Endothelial cell of umbilical vein (primary cell): ENCODE results near the gene PKHD1. TPM values are rescaled to one million over a fixed set of nuclear protein-coding genes. Genes with fewer than 3 reads are reported as not detected.

ENCODE experiments used
- BruUV-seq: library from RNA; stranded (reverse); fragments of 400-500 nt; replicated peaks from 2 replicates; lab custom pipeline; 2021; lab: Mats Ljungman, UMichigan
- CTCF ChIA-PET: fragments of 300-600, 350-600 bp; sonication (Branson Sonifier 250); formaldehyde crosslinking; loops from one replicate; lab custom pipeline; 2021; ENCODE audit warnings: antibody characterized with exemption, inconsistent platforms; lab: Charles Lee
- POLR2A ChIA-PET: fragments of 300-600, 350-600 bp; sonication (Branson Sonifier 250); formaldehyde crosslinking; loops from one replicate; lab custom pipeline; 2021; ENCODE audit warnings: antibody characterized with exemption, inconsistent platforms; lab: Charles Lee
- DNase-seq: peaks from one replicate; pipeline ENCODE4 v3.0.0-alpha.2; 2011; ENCODE audit warnings: low read depth, low spot score
- FAIRE-seq: peaks from 2 replicates; lab custom pipeline; 2011; peaks lifted over from hg19 to GRCh38; lab: Jason Lieb, UNC
- H2AFZ ChIP-seq: 2 replicates; pipeline ENCODE4 v1.6.0; 2012; ENCODE audit warnings: low read depth, low read length, control low read depth, inconsistent platforms
- H3K27ac ChIP-seq: 2 replicates; pipeline ENCODE4 v1.5.1; 2011; ENCODE audit warnings: low read depth, mild to moderate bottlenecking, control low read depth, low read length, moderate library complexity; ENCODE audit not compliant: insufficient read depth
- H3K27me3 ChIP-seq, 2 experiments: 2 replicates each; pipeline versions ENCODE4 v1.6.0 to v1.6.1; 2011; ENCODE audit warnings: low read length in 2 of 2, mixed read lengths in 1 of 2; ENCODE audit not compliant: control insufficient read depth in 2 of 2, insufficient read depth in 2 of 2
- H3K36me3 ChIP-seq, 2 experiments: 2 replicates in 1 of 2; 3 replicates in 1 of 2; pipeline ENCODE4 v1.5.1; 2011; ENCODE audit warnings: low read length in 2 of 2, mild to moderate bottlenecking in 1 of 2, moderate library complexity in 1 of 2; ENCODE audit not compliant: control insufficient read depth in 2 of 2, insufficient read depth in 2 of 2; ENCODE audit errors: extremely low read depth in 1 of 2
- H3K4me1 ChIP-seq: 3 replicates; pipeline ENCODE4 v1.5.1; 2011; ENCODE audit warnings: mild to moderate bottlenecking, low read length; ENCODE audit not compliant: control insufficient read depth, insufficient read depth; ENCODE audit errors: extremely low read depth
- H3K4me2 ChIP-seq: 2 replicates; pipeline ENCODE4 v1.6.1; 2011; ENCODE audit warnings: low read length, control low read depth, mixed read lengths; ENCODE audit not compliant: insufficient read depth
- H3K4me3 ChIP-seq, 3 experiments: fragments of 200-600 bp in 1 of 3; sonication (generic), shearing (Covaris generic) in 1 of 3; replicated peaks in 1 of 3; 2 replicates each; pipeline ENCODE4 v1.5.1; 2011 to 2016; ENCODE audit warnings: control low read depth in 3 of 3, low read length in 3 of 3, mild to moderate bottlenecking in 2 of 3, inconsistent platforms in 1 of 3, low read depth in 1 of 3, moderate library complexity in 1 of 3; ENCODE audit not compliant: insufficient read depth in 1 of 3
- H3K79me2 ChIP-seq: 2 replicates; pipeline ENCODE4 v1.6.0; 2012; ENCODE audit warnings: low read length, inconsistent platforms; ENCODE audit not compliant: control insufficient read depth, insufficient read depth
- H3K9ac ChIP-seq: replicated peaks from 2 replicates; pipeline ENCODE3; 2011; ENCODE audit warnings: low read length, control low read depth; ENCODE audit not compliant: insufficient read depth; ENCODE audit errors: extremely low read depth
- H3K9me1 ChIP-seq: replicated peaks from 3 replicates; pipeline ENCODE4 v1.6.0; 2011; ENCODE audit warnings: mild to moderate bottlenecking, low read length; ENCODE audit not compliant: control insufficient read depth, insufficient read depth; ENCODE audit errors: extremely low read depth
- H3K9me3 ChIP-seq: replicated peaks from 2 replicates; pipeline ENCODE4 v1.5.1; 2012; ENCODE audit warnings: low read length, inconsistent platforms; ENCODE audit not compliant: control insufficient read depth, insufficient read depth
- H4K20me1 ChIP-seq: replicated peaks from 2 replicates; pipeline ENCODE3; 2011; ENCODE audit warnings: mild to moderate bottlenecking, low read length; ENCODE audit not compliant: control insufficient read depth, insufficient read depth; ENCODE audit errors: extremely low read depth
- CTCF ChIP-seq, 2 donors: IDR thresholded peaks; 1 replicate in 1 of 2; 2 replicates in 1 of 2; pipeline ENCODE4 v1.5.1; 2011; ENCODE audit warnings: low read length in 2 of 2, mild to moderate bottlenecking in 2 of 2, moderate library complexity in 2 of 2, control low read depth in 1 of 2, inconsistent platforms in 1 of 2, low read depth in 1 of 2; ENCODE audit not compliant: insufficient read depth in 1 of 2; ENCODE audit errors: extremely low read depth in 1 of 2
- EZH2 ChIP-seq: IDR thresholded peaks from 2 replicates; pipeline ENCODE4 v1.6.1; 2012; ENCODE audit warnings: borderline replicate concordance, low read depth, mild to moderate bottlenecking, moderate library complexity, low read length, inconsistent platforms; ENCODE audit not compliant: severe bottlenecking
- FOS ChIP-seq: IDR thresholded peaks from 2 replicates; pipeline ENCODE4 v1.6.1; 2011; ENCODE audit warnings: mild to moderate bottlenecking, low read length, moderate library complexity, borderline replicate concordance; ENCODE audit not compliant: insufficient read depth
- GATA2 ChIP-seq: IDR thresholded peaks from 2 replicates; pipeline ENCODE4 v1.7.0; 2011; ENCODE audit warnings: low read depth, mild to moderate bottlenecking, moderate library complexity, mixed read lengths, low read length; ENCODE audit not compliant: insufficient read length, insufficient read depth
- JUN ChIP-seq: IDR thresholded peaks from 2 replicates; pipeline ENCODE4 v1.6.1; 2011; ENCODE audit warnings: borderline replicate concordance, low read depth; ENCODE audit not compliant: insufficient read length, insufficient read depth
- MAX ChIP-seq: IDR thresholded peaks from 2 replicates; pipeline ENCODE4 v1.6.1; 2011; ENCODE audit not compliant: insufficient read depth, insufficient read length
- MYC ChIP-seq: IDR thresholded peaks from one replicate; pipeline ENCODE4 v1.6.1; 2011; ENCODE audit warnings: mild to moderate bottlenecking, low read depth, low read length
- POLR2A ChIP-seq: IDR thresholded peaks from 2 replicates; pipeline ENCODE4 v1.6.1; 2012; ENCODE audit warnings: low read depth, mild to moderate bottlenecking, control low read depth, low read length
- POLR2AphosphoS5 ChIP-seq: IDR thresholded peaks from 2 replicates; pipeline ENCODE4 v1.6.1; 2012; ENCODE audit warnings: low read depth, mild to moderate bottlenecking, control low read depth, low read length, moderate library complexity; ENCODE audit not compliant: insufficient read depth
- dilution Hi-C: fragments of 300-500 bp; cut with MboI; formaldehyde crosslinking; loops from one replicate; pipeline ENCODE4 v1.15.0; 2019; ENCODE audit warnings: low sequenced_read_pairs; ENCODE audit not compliant: extremely low pct_ligation_motif_present
- intact Hi-C: fragments of 100-400 bp; cut with micrococcal nuclease; formaldehyde crosslinking; loops from one replicate; pipeline ENCODE4 v1.10.0; 2022
- polyA plus RNA-seq, 4 experiments: library from polyadenylated mRNA; depleted of rRNA in 3 of 4; stranded (reverse) in 3 of 4; unstranded in 1 of 4; fragments of >200 nt; gene quantifications; 2 replicates each; pipeline versions ENCODE4 v1.2.1 to v1.2.3, GENCODE V29; 2011 to 2012; ENCODE audit warnings: missing spikeins in 1 of 4
- total RNA-seq: library from RNA; stranded (reverse); gene quantifications from 2 replicates; pipeline ENCODE4 v1.2.3, GENCODE V29; 2021

The PKHD1 gene
- total and polyA plus RNA-seq, 2 donors (not counting 3 experiments of a cell fraction or from before 2014, with no cell fraction given), result not detected

- no peak overlapping the region for H3K9ac ChIP-seq
- FAIRE-seq (no peak), DNase-seq (no peak)
- no peak overlapping the region for H3K27ac ChIP-seq
- BruUV-seq, result no TSS peak
- H2AFZ ChIP-seq, result no peak overlapping the region
- no peaks in the 10 kb centered on the region for H3K36me3 ChIP-seq
- ChIA-PET POLR2A (no interaction called here), CTCF (no interaction called here)
- intact Hi-C loops, result no loop called here
- no peak overlapping the region for H3K4me2 ChIP-seq
- no peaks in the 10 kb centered on the region for H3K9me3 ChIP-seq
- H3K27me3 ChIP-seq, result peaks cover 0 to under 1% of the 10 kb centered on the region in 2 experiments
- H3K4me1 ChIP-seq, result no peaks in the 10 kb centered on the region
- no peak overlapping the region for H3K4me3 ChIP-seq
- H3K9me1 ChIP-seq, result no peaks in the 10 kb centered on the region
- no peaks in the 10 kb centered on the region for H3K79me2 ChIP-seq
- no peaks in the 10 kb centered on the region for H4K20me1 ChIP-seq
- TF ChIP-seq EZH2 (no peak), POLR2A (no peak), GATA2 (no peak), CTCF (IDR thresholded peaks at IDR 0.05; ENCODE audit: extremely low read depth in 1 of 2, insufficient read depth in 1 of 2, low read depth in 1 of 2, low read length in 2 of 2) (no peak), POLR2AphosphoS5 (no peak), JUN (no peak), FOS (no peak), MYC (no peak), MAX (no peak)
- dilution Hi-C loops, result no loop called here
Observed at GRCh38 chr6:52074716-52075115, 12.7 kb downstream of the PKHD1 start.
